ENCODE results near the gene ZNF474.

Gene ZNF474

GRCh38 chr5:122202952-122203351, 73.6 kb downstream of the ZNF474 start:
- TF ChIP-seq ZFX (IDR thresholded peaks at IDR 0.05; ENCODE audit: borderline replicate concordance) (no peak), CTCF (IDR thresholded peaks at IDR 0.05) (no peak)
- no peak overlapping the region for H3K27ac ChIP-seq
